Activated naive CD4-positive, alpha-beta T cell treated with anti-CD3 and anti-CD28 coated beads, Interleukin-2, amount 50 U/mL, for 24 hours (primary cell): Measurements from ENCODE around the gene CDKL5.

Experiments used
- H3K27ac Mint-ChIP-seq: one replicate; pipeline ENCODE4 v1.8.0; 2021; ENCODE audit warnings: mild to moderate bottlenecking, mixed read lengths
- H3K27me3 Mint-ChIP-seq: one replicate; pipeline ENCODE4 v1.8.0; 2021; ENCODE audit warnings: mixed read lengths
- H3K36me3 Mint-ChIP-seq: one replicate; pipeline ENCODE4 v1.8.0; 2021; ENCODE audit warnings: mixed read lengths
- H3K4me1 Mint-ChIP-seq: one replicate; pipeline ENCODE4 v1.8.0; 2021; ENCODE audit warnings: mixed read lengths
- H3K4me3 Mint-ChIP-seq: one replicate; pipeline ENCODE4 v1.8.0; 2021; ENCODE audit warnings: mild to moderate bottlenecking, mixed read lengths
- H3K9me3 Mint-ChIP-seq: one replicate; pipeline ENCODE4 v1.8.0; 2021; ENCODE audit warnings: mixed read lengths

Gene CDKL5

GRCh38 chrX:18436017-18436416 lies 10.6 kb downstream of the CDKL5 start:
- peaks cover 11% of the 10 kb centered on the region for H3K4me1 Mint-ChIP-seq
- H3K27me3 Mint-ChIP-seq: no peaks in the 10 kb centered on the region
- H3K36me3 Mint-ChIP-seq: peaks cover 3% of the 10 kb centered on the region
- peak overlapping the region; percentile 51 for H3K27ac Mint-ChIP-seq
- H3K4me3 Mint-ChIP-seq: no peak overlapping the region
- no peaks in the 10 kb centered on the region for H3K9me3 Mint-ChIP-seq

GRCh38 chrX:18440835-18441234 lies 15.4 kb downstream of the CDKL5 start:
- Mint-ChIP-seq H3K36me3 (peaks cover 5% of the 10 kb centered on the region), H3K27me3 (no peaks in the 10 kb centered on the region), H3K4me3 (no peak overlapping the region), H3K9me3 (no peaks in the 10 kb centered on the region), H3K4me1 (peaks cover 11% of the 10 kb centered on the region), H3K27ac (no peak overlapping the region)

- Mint-ChIP-seq H3K9me3 (no peaks in the 10 kb centered on the region), H3K4me3 (no peak overlapping the region), H3K27ac (no peak overlapping the region)
These were observed 16.5 kb downstream of the CDKL5 start for GRCh38 chrX:18441780-18442367.

GRCh38 chrX:18448416-18448815 lies 23.0 kb downstream of the CDKL5 start:
- no peak overlapping the region for H3K4me3 Mint-ChIP-seq
- no peaks in the 10 kb centered on the region for H3K9me3 Mint-ChIP-seq
- H3K27ac Mint-ChIP-seq: no peak overlapping the region
- H3K36me3 Mint-ChIP-seq: no peaks in the 10 kb centered on the region
- H3K27me3 Mint-ChIP-seq: no peaks in the 10 kb centered on the region
- no peaks in the 10 kb centered on the region for H3K4me1 Mint-ChIP-seq

More at GRCh38 chrX:18441780-18442367, 16.5 kb downstream of the CDKL5 start:
- peaks cover 4% of the 10 kb centered on the region for H3K4me1 Mint-ChIP-seq
- H3K36me3 Mint-ChIP-seq: peaks cover 2% of the 10 kb centered on the region
- H3K27me3 Mint-ChIP-seq: no peaks in the 10 kb centered on the region

GRCh38 chrX:18449236-18449635 lies 23.8 kb downstream of the CDKL5 start:
- H3K4me1 Mint-ChIP-seq: no peaks in the 10 kb centered on the region
- no peaks in the 10 kb centered on the region for H3K36me3 Mint-ChIP-seq
- H3K27me3 Mint-ChIP-seq: no peaks in the 10 kb centered on the region
- H3K9me3 Mint-ChIP-seq: no peaks in the 10 kb centered on the region
- H3K4me3 Mint-ChIP-seq: no peak overlapping the region
- H3K27ac Mint-ChIP-seq: no peak overlapping the region

GRCh38 chrX:18455384-18455783 lies 30.0 kb downstream of the CDKL5 start:
- Mint-ChIP-seq H3K4me3 (no peak overlapping the region), H3K9me3 (no peaks in the 10 kb centered on the region), H3K4me1 (peaks cover 4% of the 10 kb centered on the region), H3K27ac (no peak overlapping the region), H3K27me3 (no peaks in the 10 kb centered on the region), H3K36me3 (no peaks in the 10 kb centered on the region)

- H3K4me3 Mint-ChIP-seq: no peak overlapping the region
- no peaks in the 10 kb centered on the region for H3K36me3 Mint-ChIP-seq
- H3K9me3 Mint-ChIP-seq: no peaks in the 10 kb centered on the region
- H3K4me1 Mint-ChIP-seq: peaks cover 9% of the 10 kb centered on the region
- no peaks in the 10 kb centered on the region for H3K27me3 Mint-ChIP-seq
- H3K27ac Mint-ChIP-seq: no peak overlapping the region
These were observed 31.6 kb downstream of the CDKL5 start for GRCh38 chrX:18457000-18457399.

GRCh38 chrX:18461431-18461830 lies 36.0 kb downstream of the CDKL5 start:
- H3K4me1 Mint-ChIP-seq: peaks cover 9% of the 10 kb centered on the region
- H3K36me3 Mint-ChIP-seq: no peaks in the 10 kb centered on the region
- H3K4me3 Mint-ChIP-seq: no peak overlapping the region
- H3K9me3 Mint-ChIP-seq: no peaks in the 10 kb centered on the region
- no peak overlapping the region for H3K27ac Mint-ChIP-seq
- H3K27me3 Mint-ChIP-seq: no peaks in the 10 kb centered on the region

GRCh38 chrX:18464499-18464898 lies 39.1 kb downstream of the CDKL5 start:
- H3K9me3 Mint-ChIP-seq: no peaks in the 10 kb centered on the region
- H3K27me3 Mint-ChIP-seq: no peaks in the 10 kb centered on the region
- peaks cover 5% of the 10 kb centered on the region for H3K4me1 Mint-ChIP-seq

GRCh38 chrX:18465051-18465450 lies 39.6 kb downstream of the CDKL5 start:
- Mint-ChIP-seq H3K4me3 (no peak overlapping the region), H3K9me3 (no peaks in the 10 kb centered on the region), H3K27ac (no peak overlapping the region), H3K27me3 (no peaks in the 10 kb centered on the region), H3K36me3 (no peaks in the 10 kb centered on the region), H3K4me1 (peaks cover 5% of the 10 kb centered on the region)

More at GRCh38 chrX:18464499-18464898, 39.1 kb downstream of the CDKL5 start:
- no peaks in the 10 kb centered on the region for H3K36me3 Mint-ChIP-seq
- no peak overlapping the region for H3K27ac Mint-ChIP-seq
- H3K4me3 Mint-ChIP-seq: no peak overlapping the region

- no peaks in the 10 kb centered on the region for H3K4me1 Mint-ChIP-seq
- H3K27me3 Mint-ChIP-seq: no peaks in the 10 kb centered on the region
- H3K4me3 Mint-ChIP-seq: no peak overlapping the region
- H3K27ac Mint-ChIP-seq: no peak overlapping the region
- no peaks in the 10 kb centered on the region for H3K9me3 Mint-ChIP-seq
- H3K36me3 Mint-ChIP-seq: no peaks in the 10 kb centered on the region
These were observed 43.2 kb downstream of the CDKL5 start for GRCh38 chrX:18468599-18468998.

- peaks cover 2% of the 10 kb centered on the region for H3K36me3 Mint-ChIP-seq
- no peak overlapping the region for H3K27ac Mint-ChIP-seq
- H3K9me3 Mint-ChIP-seq: no peaks in the 10 kb centered on the region
- no peak overlapping the region for H3K4me3 Mint-ChIP-seq
- no peaks in the 10 kb centered on the region for H3K27me3 Mint-ChIP-seq
- H3K4me1 Mint-ChIP-seq: no peaks in the 10 kb centered on the region
These were observed 45.9 kb downstream of the CDKL5 start for GRCh38 chrX:18471296-18471695.

GRCh38 chrX:18490806-18491555 lies 65.6 kb downstream of the CDKL5 start:
- no peak overlapping the region for H3K27ac Mint-ChIP-seq
- no peaks in the 10 kb centered on the region for H3K4me1 Mint-ChIP-seq
- H3K36me3 Mint-ChIP-seq: peaks cover 5% of the 10 kb centered on the region
- no peaks in the 10 kb centered on the region for H3K9me3 Mint-ChIP-seq
- no peaks in the 10 kb centered on the region for H3K27me3 Mint-ChIP-seq
- no peak overlapping the region for H3K4me3 Mint-ChIP-seq

GRCh38 chrX:18491587-18492340 lies 66.4 kb downstream of the CDKL5 start:
- no peak overlapping the region for H3K4me3 Mint-ChIP-seq
- no peak overlapping the region for H3K27ac Mint-ChIP-seq
- H3K4me1 Mint-ChIP-seq: no peaks in the 10 kb centered on the region
- H3K36me3 Mint-ChIP-seq: peaks cover 5% of the 10 kb centered on the region
- H3K9me3 Mint-ChIP-seq: no peaks in the 10 kb centered on the region
- no peaks in the 10 kb centered on the region for H3K27me3 Mint-ChIP-seq

GRCh38 chrX:18534949-18535348 lies 109.5 kb downstream of the CDKL5 start:
- no peak overlapping the region for H3K27ac Mint-ChIP-seq
- peaks cover 20% of the 10 kb centered on the region for H3K4me1 Mint-ChIP-seq
- no peaks in the 10 kb centered on the region for H3K27me3 Mint-ChIP-seq
- no peaks in the 10 kb centered on the region for H3K9me3 Mint-ChIP-seq
- H3K36me3 Mint-ChIP-seq: no peaks in the 10 kb centered on the region
- H3K4me3 Mint-ChIP-seq: no peak overlapping the region

GRCh38 chrX:18537068-18537467 lies 111.7 kb downstream of the CDKL5 start:
- Mint-ChIP-seq H3K27ac (no peak overlapping the region), H3K4me3 (no peak overlapping the region), H3K27me3 (no peaks in the 10 kb centered on the region), H3K4me1 (peaks cover 22% of the 10 kb centered on the region), H3K9me3 (no peaks in the 10 kb centered on the region), H3K36me3 (no peaks in the 10 kb centered on the region)
